Activated CD8-positive, alpha-beta T cell treated with anti-CD3 and anti-CD28 coated beads for 36 hours (primary cell): Measurements from ENCODE around the gene ZNF385B. TPM values are rescaled to one million over a fixed set of nuclear protein-coding genes. Genes with fewer than 3 reads are reported as not detected.

ENCODE experiments used
- ATAC-seq: fragments of 200-7000 bp; cut with Tn5 transposase; one replicate; pipeline ENCODE4 v1.10.0; 2021; ENCODE audit warnings: mild to moderate bottlenecking, moderate library complexity
- CTCF ChIA-PET: fragments of 350-600 bp; sonication (Branson Sonifier 250); formaldehyde crosslinking; loops from one replicate; lab custom pipeline; 2021; ENCODE audit warnings: antibody characterized with exemption; lab: Charles Lee
- POLR2A ChIA-PET: fragments of 350-600 bp; sonication (Branson Sonifier 250); formaldehyde crosslinking; loops from one replicate; lab custom pipeline; 2021; ENCODE audit warnings: antibody characterized with exemption; lab: Charles Lee
- DNase-seq: peaks from one replicate; pipeline ENCODE4 v3.0.0-alpha.2; 2020
- H3K27ac Mint-ChIP-seq: one replicate; pipeline ENCODE4 v1.8.0; 2021; ENCODE audit warnings: mild to moderate bottlenecking, mixed read lengths
- H3K27me3 Mint-ChIP-seq: one replicate; pipeline ENCODE4 v1.8.0; 2021; ENCODE audit warnings: mixed read lengths
- H3K36me3 Mint-ChIP-seq: one replicate; pipeline ENCODE4 v1.8.0; 2021; ENCODE audit warnings: low read depth, mixed read lengths
- H3K4me1 Mint-ChIP-seq: one replicate; pipeline ENCODE4 v1.8.0; 2021; ENCODE audit warnings: low read depth, mixed read lengths
- H3K4me3 Mint-ChIP-seq: one replicate; pipeline ENCODE4 v1.8.0; 2021; ENCODE audit warnings: mild to moderate bottlenecking, moderate library complexity, mixed read lengths
- H3K9me3 Mint-ChIP-seq: one replicate; pipeline ENCODE4 v1.8.0; 2021; ENCODE audit warnings: mixed read lengths
- CTCF ChIP-seq: fragments of 200-600 bp; IDR thresholded peaks from one replicate; pipeline ENCODE4 v1.8.0; 2022; ENCODE audit warnings: antibody characterized with exemption, mild to moderate bottlenecking
- intact Hi-C: fragments of 100-400 bp; cut with micrococcal nuclease; formaldehyde crosslinking; loops from one replicate; pipeline ENCODE4 v1.10.0; 2022
- total RNA-seq, 2 experiments: library from RNA; stranded (reverse); gene quantifications; one replicate each; pipeline ENCODE4 v1.2.3, GENCODE V29; 2021

Gene ZNF385B
- total RNA-seq, 2 experiments from 2014 or later: not detected

GRCh38 chr2:179811042-179811441 is 50.4 kb downstream of the ZNF385B start:
- DNase-seq: no peak
- no peak for ATAC-seq
- H3K4me3 Mint-ChIP-seq: no peak overlapping the region
- TF ChIP-seq CTCF: no peak
- CTCF ChIA-PET: no interaction called here
- H3K9me3 Mint-ChIP-seq: peaks cover 5% of the 10 kb centered on the region
- no peaks in the 10 kb centered on the region for H3K36me3 Mint-ChIP-seq
- H3K4me1 Mint-ChIP-seq: no peaks in the 10 kb centered on the region
- intact Hi-C loops: no loop called here
- no peak overlapping the region for H3K27ac Mint-ChIP-seq
- POLR2A ChIA-PET: no interaction called here
- H3K27me3 Mint-ChIP-seq: no peaks in the 10 kb centered on the region

- intact Hi-C loops: no loop called here
- no peak overlapping the region for H3K27ac Mint-ChIP-seq
- TF ChIP-seq CTCF: no peak
- no peaks in the 10 kb centered on the region for H3K4me1 Mint-ChIP-seq
- POLR2A ChIA-PET: no interaction called here
- DNase-seq (no peak), ATAC-seq (no peak)
- CTCF ChIA-PET: no interaction called here
- no peak overlapping the region for H3K4me3 Mint-ChIP-seq
- H3K27me3 Mint-ChIP-seq: no peaks in the 10 kb centered on the region
- H3K9me3 Mint-ChIP-seq: peaks cover 5% of the 10 kb centered on the region
- H3K36me3 Mint-ChIP-seq: no peaks in the 10 kb centered on the region
Observed at GRCh38 chr2:179809606-179810005, 51.8 kb downstream of the ZNF385B start.

- Mint-ChIP-seq H3K4me1 (no peaks in the 10 kb centered on the region), H3K36me3 (no peaks in the 10 kb centered on the region), H3K4me3 (no peak overlapping the region), H3K27ac (no peak overlapping the region), H3K27me3 (no peaks in the 10 kb centered on the region), H3K9me3 (no peaks in the 10 kb centered on the region)
- TF ChIP-seq CTCF: no peak
- CTCF ChIA-PET: no interaction called here
- no peak for ATAC-seq
- intact Hi-C loops: no loop called here
- POLR2A ChIA-PET: no interaction called here
- no peak for DNase-seq
Observed at GRCh38 chr2:179805001-179805400, 56.4 kb downstream of the ZNF385B start.

GRCh38 chr2:179804206-179804605 is 57.2 kb downstream of the ZNF385B start:
- DNase-seq (no peak), ATAC-seq (no peak)
- TF ChIP-seq CTCF: no peak
- intact Hi-C loops: no loop called here
- Mint-ChIP-seq H3K36me3 (no peaks in the 10 kb centered on the region), H3K27me3 (no peaks in the 10 kb centered on the region), H3K9me3 (no peaks in the 10 kb centered on the region), H3K4me3 (no peak overlapping the region), H3K27ac (no peak overlapping the region), H3K4me1 (no peaks in the 10 kb centered on the region)
- ChIA-PET POLR2A (no interaction called here), CTCF (no interaction called here)

- Mint-ChIP-seq H3K9me3 (no peaks in the 10 kb centered on the region), H3K27ac (no peak overlapping the region), H3K27me3 (peaks cover 2% of the 10 kb centered on the region), H3K4me3 (no peak overlapping the region), H3K36me3 (no peaks in the 10 kb centered on the region), H3K4me1 (no peaks in the 10 kb centered on the region)
- no peak for TF ChIP-seq CTCF
- ChIA-PET POLR2A (no interaction called here), CTCF (no interaction called here)
- DNase-seq: no peak
- intact Hi-C loops: no loop called here
- ATAC-seq: no peak
Observed at GRCh38 chr2:179802051-179802882, 59.1 kb downstream of the ZNF385B start.
